NCI-H1436 (cell line): Measurements from ENCODE around the gene FCHO1.

Source experiments
- DNase-seq: peaks from one replicate; lab custom pipeline; 2025; lab: John Stamatoyannopoulos, UW

FCHO1 gene

DNA sequence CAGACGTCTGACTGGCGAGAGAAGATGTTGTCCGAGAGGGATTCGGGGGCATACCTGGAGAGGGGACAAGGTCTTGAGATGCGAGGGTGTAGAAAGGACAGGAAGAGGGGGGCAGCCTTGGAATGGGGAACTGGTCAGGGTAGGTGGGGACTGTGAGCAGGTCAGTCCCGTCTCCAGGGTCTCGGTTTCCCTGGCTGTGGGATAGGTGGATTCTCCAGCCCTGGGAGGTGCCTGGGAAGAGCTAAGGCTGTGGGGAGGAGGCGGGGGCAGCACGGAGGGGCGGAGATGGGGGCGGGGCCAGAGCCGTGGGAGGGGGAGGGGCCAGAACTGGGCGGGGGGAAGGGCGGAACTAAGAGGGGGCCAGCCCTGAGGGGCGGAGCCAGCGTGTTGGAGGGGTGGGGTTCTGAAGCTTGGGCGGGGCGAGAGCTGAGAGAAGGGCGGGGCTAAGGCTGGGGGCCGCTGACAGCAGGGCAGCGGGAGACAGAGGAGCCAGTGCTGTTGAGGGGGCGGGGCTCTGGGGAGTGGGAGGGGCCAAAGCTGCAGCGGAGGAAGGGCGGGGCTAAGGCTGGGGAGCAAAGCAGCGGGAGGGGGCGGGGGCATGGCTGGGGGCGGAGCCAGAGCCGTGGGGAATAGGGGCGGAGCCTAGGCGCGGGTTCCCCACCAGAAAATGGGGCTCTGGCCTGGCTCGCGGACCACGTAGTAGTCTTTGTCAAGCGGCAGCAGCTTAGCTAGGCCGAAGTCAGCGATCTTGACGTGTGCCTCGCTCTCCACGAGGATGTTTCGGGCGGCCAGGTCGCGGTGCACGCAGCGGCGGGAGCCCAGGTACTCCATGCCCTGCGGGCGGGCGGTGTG, 79.5 kb downstream of the FCHO1 start:
- DNase-seq: peak; percentile 83

- DNase-seq: no peak
Measured at GRCh38 chr19:17831419-17831888, 80.2 kb downstream of the FCHO1 start.

DNA sequence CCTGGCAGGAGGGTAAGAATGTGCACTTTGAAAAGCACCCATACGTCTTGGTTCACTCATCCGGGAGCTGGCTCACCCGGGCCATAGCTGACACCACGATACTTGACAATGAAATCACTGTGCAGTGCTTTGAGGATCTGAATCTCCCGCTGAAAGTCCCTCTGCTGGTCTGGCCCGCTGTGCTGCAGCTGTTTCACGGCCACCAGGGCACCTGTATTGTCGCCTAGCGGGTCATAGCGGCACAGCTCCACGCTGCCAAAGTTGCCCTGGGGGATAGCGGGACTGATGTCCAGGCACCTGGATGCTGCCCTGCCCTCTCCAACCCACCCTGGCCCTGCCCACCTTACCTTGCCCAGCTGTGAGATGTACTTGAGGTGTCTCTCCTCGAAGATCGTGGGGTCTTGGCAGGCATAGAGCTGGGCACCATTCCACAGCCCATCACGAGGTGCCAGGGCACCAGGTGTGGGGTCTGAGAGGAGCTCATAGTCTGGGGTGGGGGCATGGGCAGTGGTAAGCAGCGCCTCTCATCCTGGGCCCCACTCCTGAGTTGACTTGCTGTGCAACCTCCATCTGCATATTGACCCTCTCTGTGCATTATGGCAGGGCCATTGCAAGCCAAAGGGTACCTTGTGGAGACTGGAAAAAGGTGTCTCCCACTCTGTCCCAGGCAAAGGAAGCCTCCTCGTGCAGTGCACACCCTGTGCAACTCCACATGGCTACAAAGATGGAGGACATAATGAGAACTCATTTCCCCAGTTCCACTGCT, 81.3 kb downstream of the FCHO1 start:
- no peak for DNase-seq

GRCh38 chr19:17834350-17835181, 83.3 kb downstream of the FCHO1 start:
- no peak for DNase-seq

DNA sequence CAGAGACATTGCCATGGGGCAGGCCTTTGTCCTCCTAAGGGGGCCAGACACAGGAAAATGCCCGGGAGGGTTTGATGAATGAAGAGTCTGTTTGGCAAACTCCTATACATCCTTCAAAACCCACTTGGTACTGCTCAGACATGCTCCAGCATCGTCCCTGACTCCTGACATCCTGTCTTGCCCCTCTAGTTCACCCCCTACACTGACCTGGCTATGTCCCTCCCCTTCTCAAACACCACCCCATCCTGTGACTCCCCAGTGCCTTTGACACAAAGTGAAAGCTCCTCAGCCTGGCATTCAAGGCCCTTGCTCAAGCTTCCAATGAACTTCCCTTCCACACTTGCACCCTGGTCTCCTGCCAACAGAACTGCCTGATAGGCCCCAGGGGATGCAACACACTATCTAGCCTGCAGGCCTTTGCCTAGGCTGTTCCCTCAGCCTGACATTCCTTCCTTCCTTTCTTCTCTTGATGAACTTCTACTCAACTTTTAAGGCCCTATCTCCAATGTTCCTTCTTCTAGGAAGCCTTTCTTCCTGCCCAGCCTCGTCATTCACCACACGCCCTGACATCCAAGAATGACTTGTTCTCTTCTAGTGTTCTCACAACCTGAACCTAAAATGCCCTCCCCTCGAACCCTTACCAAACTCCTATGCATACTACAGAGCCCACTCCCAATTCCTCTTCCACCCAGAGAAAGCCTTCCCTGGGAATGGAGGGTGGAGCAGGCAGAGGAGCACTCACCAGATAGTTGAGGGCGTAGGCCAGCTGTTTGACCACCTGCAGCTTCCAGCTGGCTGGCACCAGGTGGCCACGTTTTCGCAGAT, 84.1 kb downstream of the FCHO1 start:
- DNase-seq: no peak

DNA sequence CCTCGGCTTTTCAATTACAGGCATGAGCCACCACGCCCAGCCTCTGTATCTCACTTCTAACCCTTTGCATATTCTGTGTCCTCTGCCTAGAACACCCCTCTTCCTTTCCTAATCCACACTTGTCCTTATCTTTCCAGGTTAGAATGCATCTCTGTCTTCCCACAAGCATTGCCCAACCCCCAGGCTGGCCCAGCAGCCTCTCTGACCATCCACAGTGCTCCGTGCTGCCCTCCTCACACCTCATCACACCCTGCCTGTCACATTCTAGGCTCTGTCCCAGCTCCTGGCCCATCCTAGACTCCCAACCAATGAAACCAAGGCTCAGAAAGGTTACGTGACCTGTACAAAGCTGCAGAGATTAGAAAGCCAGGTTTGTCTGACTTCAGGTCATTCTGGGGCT, 85.3 kb downstream of the FCHO1 start:
- no peak for DNase-seq

GRCh38 chr19:17837972-17838371, 86.7 kb downstream of the FCHO1 start:
- no peak for DNase-seq
